GM12801 (cell line): Measurements from ENCODE around the gene RAD1.

ENCODE experiments used
- TF ChIP-seq, protein P1 (sequence below): IDR thresholded peaks from one replicate; pipeline ENCODE4 v1.5.1; 2011; ENCODE audit warnings: control low read depth; ENCODE audit not compliant: insufficient read length; ENCODE audit errors: extremely low read depth

RAD1 gene

DNA sequence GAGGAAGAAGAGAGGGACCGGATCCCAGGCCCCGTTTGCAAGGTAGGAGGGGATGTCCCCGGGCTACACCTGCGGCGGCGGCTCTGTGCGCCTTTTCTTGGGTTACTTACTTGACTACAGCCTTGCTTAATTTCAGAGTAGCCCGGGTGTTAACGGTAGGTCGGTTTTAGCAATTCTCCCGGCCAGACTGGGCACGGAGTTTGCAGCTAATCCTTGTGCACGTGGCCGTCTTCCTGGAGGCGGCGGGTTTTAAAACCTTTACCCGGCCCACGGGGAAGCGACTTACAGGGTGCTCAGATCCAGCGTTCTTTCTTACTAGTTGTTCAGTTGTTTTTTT lies 520 bp upstream of the RAD1 start:
- TF ChIP-seq, protein P1, sequence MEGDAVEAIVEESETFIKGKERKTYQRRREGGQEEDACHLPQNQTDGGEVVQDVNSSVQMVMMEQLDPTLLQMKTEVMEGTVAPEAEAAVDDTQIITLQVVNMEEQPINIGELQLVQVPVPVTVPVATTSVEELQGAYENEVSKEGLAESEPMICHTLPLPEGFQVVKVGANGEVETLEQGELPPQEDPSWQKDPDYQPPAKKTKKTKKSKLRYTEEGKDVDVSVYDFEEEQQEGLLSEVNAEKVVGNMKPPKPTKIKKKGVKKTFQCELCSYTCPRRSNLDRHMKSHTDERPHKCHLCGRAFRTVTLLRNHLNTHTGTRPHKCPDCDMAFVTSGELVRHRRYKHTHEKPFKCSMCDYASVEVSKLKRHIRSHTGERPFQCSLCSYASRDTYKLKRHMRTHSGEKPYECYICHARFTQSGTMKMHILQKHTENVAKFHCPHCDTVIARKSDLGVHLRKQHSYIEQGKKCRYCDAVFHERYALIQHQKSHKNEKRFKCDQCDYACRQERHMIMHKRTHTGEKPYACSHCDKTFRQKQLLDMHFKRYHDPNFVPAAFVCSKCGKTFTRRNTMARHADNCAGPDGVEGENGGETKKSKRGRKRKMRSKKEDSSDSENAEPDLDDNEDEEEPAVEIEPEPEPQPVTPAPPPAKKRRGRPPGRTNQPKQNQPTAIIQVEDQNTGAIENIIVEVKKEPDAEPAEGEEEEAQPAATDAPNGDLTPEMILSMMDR, result no peak

DNA sequence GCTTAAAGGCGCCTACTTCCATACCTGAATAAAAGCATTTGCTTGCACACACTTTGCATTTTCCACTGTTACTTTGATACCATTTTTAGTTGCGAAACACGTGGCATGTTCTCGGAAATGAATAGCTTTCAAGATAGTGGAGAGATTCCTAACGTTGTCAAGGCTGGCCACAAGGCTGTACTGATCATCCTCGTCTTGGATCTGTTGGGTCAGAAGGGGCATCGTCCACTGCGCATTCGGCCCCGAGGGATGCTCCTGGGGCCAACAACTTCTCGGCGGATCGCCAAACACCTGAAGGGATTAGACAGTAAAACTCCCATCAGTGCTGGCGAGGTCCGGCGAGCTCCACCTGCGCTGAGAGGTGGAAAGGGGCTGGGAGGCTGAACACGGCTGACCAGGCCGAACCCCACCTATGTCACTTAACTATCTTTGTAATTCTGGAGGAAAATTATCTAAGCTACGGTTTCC lies 599 bp downstream of the RAD1 start:
- TF ChIP-seq, protein P1, result no peak

DNA sequence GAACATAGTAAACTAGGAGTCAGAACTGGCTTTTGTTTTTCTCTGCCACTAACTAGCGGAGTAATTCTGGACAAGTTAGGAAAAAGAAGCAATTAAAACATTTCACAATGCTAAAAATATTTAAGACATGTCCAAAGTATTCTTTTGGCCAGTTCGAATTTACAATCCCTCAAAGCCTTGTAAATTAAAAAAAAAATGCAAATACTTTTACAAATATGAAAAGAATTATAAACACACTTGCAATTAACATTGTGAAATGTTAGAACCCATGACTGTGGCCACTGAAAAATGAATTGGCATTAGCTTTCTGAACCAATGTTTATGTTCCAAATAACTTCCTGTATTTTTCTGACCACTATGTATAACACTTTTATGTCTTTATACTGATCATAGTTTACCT lies 2.2 kb downstream of the RAD1 start:
- TF ChIP-seq, protein P1, result no peak

DNA sequence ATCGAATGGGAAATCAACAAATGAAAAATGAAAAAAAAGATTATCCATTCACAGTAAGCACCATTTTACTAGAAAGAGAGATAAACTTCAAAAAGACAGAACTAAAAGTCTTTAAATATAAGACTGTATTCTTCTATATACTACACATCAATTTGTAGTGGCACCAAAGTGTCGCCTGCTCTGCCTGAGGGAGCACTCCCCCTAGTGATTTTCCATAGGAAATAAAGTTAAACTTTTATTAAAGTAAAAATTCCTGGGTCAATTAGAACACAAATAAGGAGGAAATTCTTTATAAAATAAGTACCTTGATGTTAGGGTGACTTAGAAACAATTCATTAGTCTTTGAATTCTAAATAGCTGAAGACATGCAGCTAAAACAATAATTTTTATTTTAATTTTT lies 9.7 kb downstream of the RAD1 start:
- TF ChIP-seq, protein P1, result no peak

DNA sequence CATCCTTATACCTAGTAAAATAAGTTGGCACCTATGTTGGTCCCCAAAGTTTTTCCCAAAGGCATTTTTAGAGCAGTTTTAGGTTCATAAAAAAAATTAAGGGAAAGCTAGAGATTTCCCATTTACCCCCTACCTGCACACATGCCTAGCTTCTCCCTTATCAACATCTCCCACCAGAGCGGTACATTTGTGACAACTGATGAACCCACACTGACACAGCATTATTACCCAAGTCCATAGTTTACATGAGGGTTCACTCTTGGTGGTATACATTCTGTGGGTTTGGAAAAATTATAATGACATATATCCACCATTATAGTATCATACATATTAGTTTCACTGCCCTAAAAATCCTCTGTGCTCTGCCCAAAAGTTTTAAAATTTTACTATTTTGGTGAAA lies 12.0 kb downstream of the RAD1 start:
- TF ChIP-seq, protein P1, result no peak

DNA sequence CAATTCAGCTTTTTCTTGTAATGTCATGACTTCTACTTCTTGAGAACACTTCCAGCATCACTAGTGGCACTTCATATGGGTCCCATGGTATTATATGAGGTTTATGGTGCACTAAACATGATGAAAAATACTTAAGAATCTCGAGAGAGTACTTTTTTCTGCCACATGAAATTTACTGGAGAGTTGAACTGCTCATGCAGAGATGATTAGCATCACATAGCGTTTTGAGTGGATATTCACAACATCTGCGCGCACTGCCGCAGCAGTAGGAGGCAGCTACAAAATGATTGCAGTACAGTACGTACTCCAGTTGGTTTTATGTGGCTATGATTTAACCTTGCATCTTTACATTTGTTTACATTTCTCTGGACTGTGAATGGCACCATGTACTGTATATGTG lies 14.7 kb downstream of the RAD1 start:
- TF ChIP-seq, protein P1, result no peak

DNA sequence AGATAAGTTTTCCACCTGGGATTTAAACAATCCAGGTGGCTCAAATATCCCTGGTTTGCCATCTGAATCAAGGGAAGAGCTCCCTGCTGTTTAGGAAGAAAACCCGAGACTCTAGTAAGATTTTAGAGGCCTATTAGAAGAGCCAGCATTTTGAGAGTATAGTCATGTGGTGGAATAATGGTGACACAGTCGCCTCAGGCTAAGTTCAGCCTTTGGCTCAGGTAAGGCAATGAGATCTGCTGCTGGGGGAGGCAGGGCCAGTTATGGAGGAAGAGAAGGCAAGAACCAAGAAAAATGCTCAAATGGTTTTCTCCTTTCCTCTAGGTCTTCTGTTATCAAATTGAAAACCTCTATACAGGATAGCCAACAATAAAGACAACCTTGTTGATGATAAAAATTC lies 16.2 kb downstream of the RAD1 start:
- TF ChIP-seq, protein P1, result no peak

DNA sequence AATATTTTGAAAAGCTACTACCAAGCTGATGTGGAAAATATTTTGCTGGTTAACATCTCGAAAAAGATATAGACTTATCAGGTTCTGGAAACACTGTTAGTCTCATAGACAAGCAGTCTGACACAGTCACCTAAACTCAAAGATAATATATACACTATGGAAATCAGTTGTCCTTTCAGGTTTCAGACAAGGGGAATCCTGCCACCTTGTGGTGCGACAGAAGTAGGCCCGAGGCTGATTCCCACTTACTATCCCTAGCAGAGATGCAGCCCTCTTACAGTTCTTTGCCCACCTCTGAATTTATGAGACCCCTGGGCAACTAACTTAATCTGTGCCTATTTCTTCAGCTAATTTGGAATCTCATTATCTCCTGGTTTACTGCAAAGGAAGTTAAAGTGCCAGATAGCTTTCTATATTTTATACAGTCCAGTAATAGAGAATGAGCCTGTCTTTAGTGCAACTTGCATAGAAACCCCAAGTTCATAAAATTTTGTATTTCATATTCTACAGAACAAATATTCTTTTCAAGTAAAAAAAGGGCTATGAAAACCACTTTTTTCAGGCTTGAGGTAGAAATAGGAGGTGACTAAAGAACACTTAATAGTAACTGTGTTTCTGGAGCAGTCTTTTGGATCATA lies 16.9 kb downstream of the RAD1 start:
- TF ChIP-seq, protein P1, result no peak
